ENCODE results near the gene ATAD3C. TPM values are rescaled to one million over a fixed set of nuclear protein-coding genes. Genes with fewer than 3 reads are reported as not detected.
"Not testable (repeated sequence)": the region's sequence is repeated elsewhere in the genome, so short reads cannot be mapped to it uniquely, and the experiment has no call there.

Gene ATAD3C
- total RNA-seq, 1 donor from 2014 or later = 1.6 TPM

DNA sequence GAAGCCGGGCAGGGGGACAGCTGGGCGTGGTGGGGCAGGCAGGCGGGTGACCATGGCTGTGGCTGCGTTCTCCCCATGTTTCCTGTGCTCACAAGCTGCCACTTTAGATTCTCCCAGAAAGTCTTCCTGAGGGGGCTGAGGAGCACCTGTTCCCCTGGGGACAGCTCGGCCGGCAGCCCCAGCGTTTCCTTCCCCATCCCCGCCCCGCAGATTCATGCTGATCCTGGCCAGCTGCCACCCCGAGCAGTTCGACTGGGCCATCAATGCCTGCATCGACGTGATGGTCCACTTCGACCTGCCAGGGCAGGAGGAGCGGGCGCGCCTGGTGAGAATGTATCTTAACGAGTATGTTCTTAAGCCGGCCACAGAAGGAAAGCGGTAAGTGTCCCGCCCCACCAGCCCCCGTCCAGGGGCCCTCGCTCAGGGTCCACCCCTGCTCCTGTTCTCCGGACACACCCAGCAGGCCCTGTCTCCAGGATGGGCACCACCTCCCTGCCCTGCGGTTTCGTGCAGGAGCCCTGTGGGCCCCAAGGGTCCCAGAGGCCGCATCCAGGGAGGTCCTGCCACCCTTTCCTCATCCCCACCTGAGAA, 11.1 kb downstream of the ATAD3C start:
- Mint-ChIP-seq H3K36me3 (ENCODE audit: insufficient read depth) (no peaks in the 10 kb centered on the region), H3K27me3 (no peaks in the 10 kb centered on the region), H3K9me3 (ENCODE audit: low read depth) (no peaks in the 10 kb centered on the region), H3K4me3 (ENCODE audit: low read depth) (no peak overlapping the region), H3K4me1 (ENCODE audit: low read depth) (no peaks in the 10 kb centered on the region), H3K27ac (no peak overlapping the region)
- no peak for DNase-seq (ENCODE audit: low spot score, unreplicated experiment)
- TF ChIP-seq, protein P1, sequence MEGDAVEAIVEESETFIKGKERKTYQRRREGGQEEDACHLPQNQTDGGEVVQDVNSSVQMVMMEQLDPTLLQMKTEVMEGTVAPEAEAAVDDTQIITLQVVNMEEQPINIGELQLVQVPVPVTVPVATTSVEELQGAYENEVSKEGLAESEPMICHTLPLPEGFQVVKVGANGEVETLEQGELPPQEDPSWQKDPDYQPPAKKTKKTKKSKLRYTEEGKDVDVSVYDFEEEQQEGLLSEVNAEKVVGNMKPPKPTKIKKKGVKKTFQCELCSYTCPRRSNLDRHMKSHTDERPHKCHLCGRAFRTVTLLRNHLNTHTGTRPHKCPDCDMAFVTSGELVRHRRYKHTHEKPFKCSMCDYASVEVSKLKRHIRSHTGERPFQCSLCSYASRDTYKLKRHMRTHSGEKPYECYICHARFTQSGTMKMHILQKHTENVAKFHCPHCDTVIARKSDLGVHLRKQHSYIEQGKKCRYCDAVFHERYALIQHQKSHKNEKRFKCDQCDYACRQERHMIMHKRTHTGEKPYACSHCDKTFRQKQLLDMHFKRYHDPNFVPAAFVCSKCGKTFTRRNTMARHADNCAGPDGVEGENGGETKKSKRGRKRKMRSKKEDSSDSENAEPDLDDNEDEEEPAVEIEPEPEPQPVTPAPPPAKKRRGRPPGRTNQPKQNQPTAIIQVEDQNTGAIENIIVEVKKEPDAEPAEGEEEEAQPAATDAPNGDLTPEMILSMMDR (IDR thresholded peaks at IDR 0.05; ENCODE audit: unreplicated experiment) = no peak

DNA sequence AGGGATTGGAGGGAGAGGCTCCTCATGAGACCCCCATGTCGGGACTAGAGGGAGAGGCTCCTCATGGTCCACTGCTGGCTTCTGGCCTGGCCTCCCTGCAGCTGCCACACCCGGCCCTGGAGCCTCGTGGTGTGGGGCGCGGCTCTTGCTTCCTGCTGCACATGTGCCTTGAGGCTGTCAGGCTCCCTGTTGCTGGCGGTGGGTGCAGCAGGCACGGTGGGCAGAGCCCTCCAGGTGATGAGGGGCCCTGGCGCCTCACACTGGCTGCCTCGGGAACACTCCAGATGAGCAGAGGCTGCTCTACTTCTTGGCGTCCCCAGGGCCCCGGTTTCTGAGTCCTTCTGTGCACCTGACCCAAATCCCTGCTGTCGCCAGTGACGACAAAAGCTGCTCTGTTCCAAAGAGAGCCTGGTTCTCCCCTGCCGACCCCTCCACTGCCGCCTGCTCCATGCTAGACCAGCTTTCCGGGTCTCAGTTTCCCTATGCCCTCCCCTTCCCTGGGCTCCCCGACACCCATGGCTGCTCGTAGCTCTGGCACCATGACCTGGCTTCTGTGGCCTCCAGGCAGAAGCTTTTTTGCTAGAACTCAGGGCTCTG, 12.3 kb downstream of the ATAD3C start:
- H3K4me1 Mint-ChIP-seq (ENCODE audit: low read depth) = no peaks in the 10 kb centered on the region

DNA sequence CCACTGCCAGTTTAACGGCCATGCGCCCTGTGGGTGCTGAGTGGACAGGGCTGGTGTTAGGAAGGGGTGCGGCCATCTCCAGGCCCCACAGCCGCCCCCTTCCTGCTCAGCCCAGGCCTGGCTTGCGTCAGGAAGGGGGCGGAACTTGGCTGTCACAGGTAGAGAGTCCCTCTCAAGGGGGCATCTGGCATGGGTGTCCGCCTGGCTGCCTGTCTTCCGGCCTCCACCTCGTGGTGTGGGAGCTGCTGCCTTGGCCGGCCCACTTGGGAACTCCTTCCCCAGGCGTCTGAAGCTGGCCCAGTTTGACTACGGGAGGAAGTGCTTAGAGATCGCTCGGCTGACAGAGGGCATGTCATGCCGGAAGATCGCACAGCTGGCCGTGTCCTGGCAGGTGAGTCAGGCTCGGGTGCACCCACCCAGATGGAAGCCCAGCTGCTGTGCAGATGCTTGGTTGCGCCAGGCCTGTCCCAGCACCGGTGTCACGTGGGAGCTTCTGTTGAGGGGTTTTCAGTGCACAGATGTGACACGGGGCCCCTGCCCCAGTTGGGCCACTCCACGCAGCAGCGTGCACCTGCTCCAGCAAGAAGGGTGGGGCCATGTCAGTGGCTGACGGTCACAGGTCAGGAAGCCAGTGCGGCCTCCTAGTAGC, 13.0 kb downstream of the ATAD3C start:
- H3K36me3 Mint-ChIP-seq (ENCODE audit: insufficient read depth) = no peaks in the 10 kb centered on the region
- no peak overlapping the region for H3K27ac Mint-ChIP-seq
- no peak overlapping the region for H3K4me3 Mint-ChIP-seq (ENCODE audit: low read depth)
- TF ChIP-seq, protein P1 (IDR thresholded peaks at IDR 0.05; ENCODE audit: unreplicated experiment) = no peak
- no peak for DNase-seq (ENCODE audit: low spot score, unreplicated experiment)
- no peaks in the 10 kb centered on the region for H3K4me1 Mint-ChIP-seq (ENCODE audit: low read depth)
- peaks cover 2% of the 10 kb centered on the region for H3K27me3 Mint-ChIP-seq
- H3K9me3 Mint-ChIP-seq (ENCODE audit: low read depth) = no peaks in the 10 kb centered on the region

More for the DNA sequence above, 12.3 kb downstream of the ATAD3C start:
- DNase-seq (ENCODE audit: low spot score, unreplicated experiment) = no peak
- H3K4me3 Mint-ChIP-seq (ENCODE audit: low read depth) = no peak overlapping the region
- no peak overlapping the region for H3K27ac Mint-ChIP-seq
- TF ChIP-seq, protein P1 (IDR thresholded peaks at IDR 0.05; ENCODE audit: unreplicated experiment) = no peak
- H3K9me3 Mint-ChIP-seq (ENCODE audit: low read depth) = no peaks in the 10 kb centered on the region
- H3K36me3 Mint-ChIP-seq (ENCODE audit: insufficient read depth) = no peaks in the 10 kb centered on the region
- H3K27me3 Mint-ChIP-seq = peaks cover 2% of the 10 kb centered on the region

DNA sequence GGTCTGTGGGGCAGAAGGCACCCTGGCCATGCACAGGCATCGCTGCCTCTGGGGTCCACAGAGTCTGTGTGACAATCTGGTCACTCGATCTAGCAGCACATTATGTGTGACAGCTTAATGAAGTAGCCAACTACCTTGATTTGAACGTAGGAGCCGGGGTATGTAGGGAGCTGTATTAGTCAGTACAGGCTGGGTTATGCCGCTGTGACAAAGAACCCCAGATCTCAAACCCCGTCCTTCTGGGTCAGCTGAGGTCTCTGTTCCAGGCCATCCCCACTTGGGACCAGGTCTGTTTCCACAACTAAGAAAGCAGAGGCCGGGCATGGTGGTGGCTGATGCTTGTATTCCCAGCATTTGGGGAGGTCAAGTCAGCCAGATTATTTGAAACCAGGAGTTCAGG, 13.8 kb downstream of the ATAD3C start:
- TF ChIP-seq, protein P1 (IDR thresholded peaks at IDR 0.05; ENCODE audit: unreplicated experiment) = no peak
- Mint-ChIP-seq H3K4me3 (ENCODE audit: low read depth) (no peak overlapping the region), H3K4me1 (ENCODE audit: low read depth) (no peaks in the 10 kb centered on the region), H3K27me3 (peaks cover 2% of the 10 kb centered on the region), H3K27ac (no peak overlapping the region), H3K9me3 (ENCODE audit: low read depth) (no peaks in the 10 kb centered on the region), H3K36me3 (ENCODE audit: insufficient read depth) (no peaks in the 10 kb centered on the region)
- DNase-seq (ENCODE audit: low spot score, unreplicated experiment) = no peak

DNA sequence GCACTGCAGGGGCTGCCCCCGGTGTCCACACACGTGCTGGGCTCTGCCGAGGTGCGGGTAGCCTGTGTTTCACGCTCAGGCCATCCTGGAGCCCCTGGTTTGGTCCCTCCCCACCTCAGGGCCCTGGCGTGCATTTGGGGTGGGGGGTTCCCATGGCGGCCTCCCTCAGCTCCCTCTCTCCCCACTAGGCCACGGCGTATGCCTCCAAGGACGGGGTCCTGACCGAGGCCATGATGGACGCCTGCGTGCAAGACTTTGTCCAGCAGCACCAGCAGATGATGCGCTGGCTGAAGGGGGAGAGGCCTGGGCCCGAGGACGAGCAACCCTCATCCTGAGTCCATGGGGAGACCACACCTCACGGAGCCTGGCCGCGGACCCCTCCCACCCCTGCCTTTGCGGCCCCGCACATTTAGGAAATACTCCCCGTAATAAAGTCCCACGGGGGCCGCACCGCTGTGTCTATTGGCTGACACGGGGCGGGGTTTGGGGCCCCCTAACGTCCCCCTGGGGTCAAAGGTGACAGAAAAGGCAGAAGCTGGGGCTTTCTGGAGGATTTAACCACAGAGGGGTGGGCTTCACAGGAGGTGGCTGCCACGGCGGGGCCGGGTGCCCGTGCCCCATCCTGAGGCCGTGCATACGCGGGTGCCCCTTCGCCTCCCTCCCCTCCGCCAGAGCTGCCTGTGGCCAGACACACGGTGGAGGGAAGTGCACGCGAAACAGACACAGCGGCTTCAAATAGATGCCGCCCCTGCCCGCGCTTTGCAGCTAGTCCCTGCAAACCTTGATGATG, 18.9 kb downstream of the ATAD3C start:
- H3K4me3 Mint-ChIP-seq (ENCODE audit: low read depth); H3K9me3 Mint-ChIP-seq (ENCODE audit: low read depth): not testable (repeated sequence)
- H3K4me1 Mint-ChIP-seq (ENCODE audit: low read depth) = peaks cover 19% of the 10 kb centered on the region

More for the DNA sequence above, 18.9 kb downstream of the ATAD3C start:
- not testable (repeated sequence) for DNase-seq (ENCODE audit: low spot score, unreplicated experiment); H3K36me3 Mint-ChIP-seq (ENCODE audit: insufficient read depth); H3K27ac Mint-ChIP-seq; H3K27me3 Mint-ChIP-seq

Measured in progenitor cell of endocrine pancreas (in vitro differentiated cells).